K562 (cell line): ENCODE data around the gene TLL1. TPM values are rescaled to one million over a fixed set of nuclear protein-coding genes. Genes with fewer than 3 reads are reported as not detected.

Experiments
- ATAC-seq: fragments of 200-7000 bp; cut with Tn5 transposase; 3 replicates; pipeline ENCODE4 v1.9.1; 2020; ENCODE audit warnings: moderate library complexity
- BruUV-seq: library from RNA; stranded (reverse); fragments of 400-500 nt; replicated peaks from 2 replicates; lab custom pipeline; 2021; lab: Mats Ljungman, UMichigan
- CTCF ChIA-PET: fragments of 300-600 bp; formaldehyde crosslinking; extraction: SDS; loops from one replicate; lab custom pipeline; 2021; ENCODE audit warnings: low intra/inter-chr PET ratio; lab: Yijun Ruan, JAX
- POLR2A ChIA-PET: fragments of 300-600, 350-650 bp; sonication (Branson Sonifier 250); formaldehyde crosslinking; extraction: SDS; loops from one replicate; lab custom pipeline; 2021; ENCODE audit warnings: antibody characterized with exemption, inconsistent platforms; lab: Yijun Ruan, JAX
- DNase-seq, 4 experiments: peaks; one replicate each; pipeline versions ENCODE4 v3.0.0 to v3.0.0-alpha.2; 2011 to 2018; ENCODE audit warnings: low spot score in 3 of 4, mixed read lengths in 3 of 4; ENCODE audit errors: extremely low read depth in 1 of 4
- FAIRE-seq: peaks from 2 replicates; lab custom pipeline; 2011; peaks lifted over from hg19 to GRCh38; lab: Jason Lieb, UNC
- H2AFZ ChIP-seq: 2 replicates; pipeline ENCODE4 v1.6.0; 2011; ENCODE audit warnings: low read depth, low read length, control low read depth, inconsistent platforms
- H3K27ac ChIP-seq: fragments of 200-600 bp; 3 replicates; pipeline ENCODE4 v1.8.0; 2011; ENCODE audit warnings: low read depth, mild to moderate bottlenecking, control low read depth, inconsistent platforms, low read length, moderate library complexity, mixed read lengths; ENCODE audit errors: extremely low read depth
- H3K27me3 ChIP-seq, 2 experiments: fragments of 300-600 bp in 1 of 2; 2 replicates in 1 of 2; 3 replicates in 1 of 2; pipeline versions ENCODE4 v1.6.0 to v1.8.0; 2011; ENCODE audit warnings: inconsistent platforms in 2 of 2, low read length in 2 of 2, mild to moderate bottlenecking in 1 of 2, mixed read lengths in 1 of 2, moderate library complexity in 1 of 2; ENCODE audit not compliant: control insufficient read depth in 2 of 2, insufficient read depth in 2 of 2
- H3K36me3 ChIP-seq: fragments of 300-600 bp; 3 replicates; pipeline ENCODE4 v1.8.0; 2011; ENCODE audit warnings: mild to moderate bottlenecking, low read length, inconsistent platforms; ENCODE audit not compliant: control insufficient read depth, insufficient read depth
- H3K4me1 ChIP-seq, 2 experiments: fragments of 200-600 bp in 1 of 2; replicated peaks in 1 of 2; 2 replicates in 1 of 2; 3 replicates in 1 of 2; pipeline versions ENCODE4 v1.5.1 to v1.8.0; 2011; ENCODE audit warnings: inconsistent platforms in 2 of 2, low read length in 2 of 2, mild to moderate bottlenecking in 1 of 2, mixed read lengths in 1 of 2, moderate library complexity in 1 of 2; ENCODE audit not compliant: control insufficient read depth in 2 of 2, insufficient read depth in 2 of 2
- H3K4me2 ChIP-seq: 2 replicates; pipeline ENCODE4 v1.6.1; 2011; ENCODE audit warnings: low read length, control low read depth, inconsistent platforms, mixed read lengths; ENCODE audit not compliant: insufficient read depth
- H3K4me3 ChIP-seq: fragments of 200-600 bp; sonication (generic), shearing (Covaris generic); 2 replicates; pipeline ENCODE4 v1.5.1; 2016; ENCODE audit warnings: control low read depth, inconsistent platforms
- H3K79me2 ChIP-seq: fragments of 200-600 bp; 3 replicates; pipeline ENCODE4 v1.8.0; 2011; ENCODE audit warnings: low read length, inconsistent platforms; ENCODE audit not compliant: control insufficient read depth, insufficient read depth
- H3K9ac ChIP-seq, 2 experiments: 2 replicates each; pipeline versions ENCODE4 v1.6.0 to v1.6.1; 2011; ENCODE audit warnings: low read depth in 2 of 2, low read length in 2 of 2, control low read depth in 1 of 2, inconsistent platforms in 1 of 2, mild to moderate bottlenecking in 1 of 2, mixed read lengths in 1 of 2; ENCODE audit not compliant: insufficient read depth in 1 of 2
- H3K9me1 ChIP-seq: one replicate; pipeline ENCODE4 v1.6.0; 2011; ENCODE audit warnings: inconsistent platforms, mild to moderate bottlenecking, low read length, moderate library complexity; ENCODE audit not compliant: control insufficient read depth, insufficient read depth
- H3K9me3 ChIP-seq: replicated peaks from 2 replicates; pipeline ENCODE4 v1.5.1; 2011; ENCODE audit warnings: low read depth, low read length, inconsistent platforms; ENCODE audit not compliant: control insufficient read depth, insufficient read depth
- H4K20me1 ChIP-seq: replicated peaks from 2 replicates; pipeline ENCODE4 v1.6.1; 2011; ENCODE audit warnings: low read length, inconsistent platforms, mixed read lengths; ENCODE audit not compliant: control insufficient read depth, insufficient read depth
- EZH2 ChIP-seq: IDR thresholded peaks from 2 replicates; pipeline ENCODE4 v1.6.1; 2012; ENCODE audit warnings: low read depth, mild to moderate bottlenecking, inconsistent platforms, low read length, borderline replicate concordance
- GABPB1 ChIP-seq: sonication (generic); formaldehyde crosslinking; IDR thresholded peaks from 2 replicates; pipeline ENCODE4 v1.8.0; 2022; ENCODE audit warnings: mild to moderate bottlenecking, missing genetic modification reagents
- MXI1 ChIP-seq: IDR thresholded peaks from 2 replicates; pipeline ENCODE4 v1.6.1; 2011; ENCODE audit warnings: low read depth, mild to moderate bottlenecking, improper control_type of control experiment, low read length
- PHF20 ChIP-seq: fragments of 450-650 bp; IDR thresholded peaks from 2 replicates; pipeline ENCODE4 v1.6.1; 2018; ENCODE audit not compliant: partially characterized antibody
- TOE1 ChIP-seq, 2 experiments: fragments of 450-650 bp in 1 of 2; sonication (generic) in 1 of 2; formaldehyde crosslinking in 1 of 2; IDR thresholded peaks; 2 replicates each; pipeline versions ENCODE4 v1.7.1 to v1.8.0; 2016 to 2022; ENCODE audit warnings: borderline replicate concordance in 2 of 2, mild to moderate bottlenecking in 2 of 2, antibody characterized with exemption in 1 of 2, inconsistent platforms in 1 of 2, low read depth in 1 of 2, missing genetic modification reagents in 1 of 2, moderate library complexity in 1 of 2
- ZNF77 ChIP-seq: fragments of 250-450 bp; sonication (Bioruptor Pico); IDR thresholded peaks from 2 replicates; pipeline ENCODE4 v1.5.0; 2020
- WGBS: fragments of 100-300 bp; shearing (Covaris generic); methylation state at CpG from one replicate; pipeline ENCODE4 v1.1.6; 2016; ENCODE audit warnings: low coverage, mixed read lengths; ENCODE audit not compliant: insufficient coverage; ENCODE audit errors: missing lambda C conversion rate; 5-methylcytosine and 5-hydroxymethylcytosine counted together
- in situ Hi-C: fragments of 300-500 bp; cut with MboI; formaldehyde crosslinking; loops from 4 replicates; pipeline ENCODE4 v1.15.0; 2018; ENCODE audit warnings: inconsistent platforms, mixed read lengths
- intact Hi-C: fragments of 100-400 bp; cut with micrococcal nuclease; formaldehyde crosslinking; loops from 2 replicates; pipeline ENCODE4 v1.14.2; 2022
- polyA plus RNA-seq, 8 experiments: library from polyadenylated mRNA; depleted of rRNA in 4 of 8; stranded (reverse) in 5 of 8; unstranded in 3 of 8; fragments of >200 nt; fragmentation: Nextera tagmentation in 2 of 8; fragmentation: Illumina TruSeq in 1 of 8; extraction: Ambion mirVana in 2 of 8; extraction: Trizol in 1 of 8; gene quantifications; 2 replicates each; pipeline versions ENCODE4 v1.2.1 to v1.2.3, GENCODE V29; 2011 to 2014; ENCODE audit warnings: inconsistent platforms in 1 of 8, missing spikeins in 1 of 8
- total RNA-seq, 7 experiments: library from RNA; depleted of rRNA in 6 of 7; stranded (reverse); fragments of >200 nt in 6 of 7; fragmentation: Illumina TruSeq in 2 of 7; extraction: Trizol in 2 of 7; gene quantifications; 2 replicates each; pipeline versions ENCODE4 v1.2.1 to v1.2.3, GENCODE V29; 2011 to 2021; ENCODE audit warnings: low replicate concordance in 1 of 7
- TF ChIP-seq, protein P1 (sequence below): fragments of 250-450 bp; sonication (Bioruptor Pico); IDR thresholded peaks from 2 replicates; pipeline ENCODE4 v1.4.0; 2020
- TF ChIP-seq, protein P2 (sequence below): fragments of 200-600 bp; sonication (generic); IDR thresholded peaks from one replicate; pipeline ENCODE4 v1.6.1; 2012; ENCODE audit warnings: mild to moderate bottlenecking, low read depth, low read length, inconsistent platforms
- TF ChIP-seq, protein P3 (sequence below): sonication (generic); formaldehyde crosslinking; IDR thresholded peaks from 2 replicates; pipeline ENCODE4 v1.8.1; 2023; ENCODE audit warnings: mild to moderate bottlenecking, missing genetic modification reagents, moderate library complexity

Gene TLL1
- total and polyA plus RNA-seq, 9 of the 15 experiments (the other 6 are each of a cell fraction or from before 2014, with no cell fraction given), result not detected

- Histone ChIP-seq H3K4me1 (no peaks in the 10 kb centered on the region), H3K4me3 (no peak overlapping the region), H3K36me3 (no peaks in the 10 kb centered on the region), H3K79me2 (no peaks in the 10 kb centered on the region), H3K27ac (no peak overlapping the region), H3K9me3 (no peaks in the 10 kb centered on the region), H2AFZ (no peak overlapping the region), H3K9me1 (no peaks in the 10 kb centered on the region), H3K27me3 (no peaks in the 10 kb centered on the region), H4K20me1 (no peaks in the 10 kb centered on the region), H3K9ac (no peak overlapping the region), H3K4me2 (no peak overlapping the region)
- ChIA-PET CTCF (no interaction called here), POLR2A (no interaction called here)
- in situ Hi-C loops, result loop anchor here (25.0 kb wide), 1 partner anchor 941 kb away; no protein-coding TSS in a partner anchor
- WGBS, result 0% methylated on average over 3 of the region's 3 CpGs
- DNase-seq (no peak), FAIRE-seq (no peak), ATAC-seq (no peak)
- intact Hi-C loops, result no loop called here
- no TSS peak for BruUV-seq
- TF ChIP-seq, protein P1, sequence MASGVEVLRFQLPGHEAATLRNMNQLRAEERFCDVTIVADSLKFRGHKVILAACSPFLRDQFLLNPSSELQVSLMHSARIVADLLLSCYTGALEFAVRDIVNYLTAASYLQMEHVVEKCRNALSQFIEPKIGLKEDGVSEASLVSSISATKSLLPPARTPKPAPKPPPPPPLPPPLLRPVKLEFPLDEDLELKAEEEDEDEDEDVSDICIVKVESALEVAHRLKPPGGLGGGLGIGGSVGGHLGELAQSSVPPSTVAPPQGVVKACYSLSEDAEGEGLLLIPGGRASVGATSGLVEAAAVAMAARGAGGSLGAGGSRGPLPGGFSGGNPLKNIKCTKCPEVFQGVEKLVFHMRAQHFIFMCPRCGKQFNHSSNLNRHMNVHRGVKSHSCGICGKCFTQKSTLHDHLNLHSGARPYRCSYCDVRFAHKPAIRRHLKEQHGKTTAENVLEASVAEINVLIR (CRISPR knock-in tag), result no peak
- TF ChIP-seq MXI1 (no peak), TOE1 (IDR thresholded peaks at IDR 0.05; ENCODE audit: borderline replicate concordance) (no peak), TOE1 (CRISPR knock-in tag; IDR thresholded peaks at IDR 0.05; ENCODE audit: borderline replicate concordance, low read depth) (no peak), EZH2 (no peak), ZNF77 (CRISPR knock-in tag) (no peak), GABPB1 (no peak), PHF20 (no peak)
- TF ChIP-seq, protein P2, sequence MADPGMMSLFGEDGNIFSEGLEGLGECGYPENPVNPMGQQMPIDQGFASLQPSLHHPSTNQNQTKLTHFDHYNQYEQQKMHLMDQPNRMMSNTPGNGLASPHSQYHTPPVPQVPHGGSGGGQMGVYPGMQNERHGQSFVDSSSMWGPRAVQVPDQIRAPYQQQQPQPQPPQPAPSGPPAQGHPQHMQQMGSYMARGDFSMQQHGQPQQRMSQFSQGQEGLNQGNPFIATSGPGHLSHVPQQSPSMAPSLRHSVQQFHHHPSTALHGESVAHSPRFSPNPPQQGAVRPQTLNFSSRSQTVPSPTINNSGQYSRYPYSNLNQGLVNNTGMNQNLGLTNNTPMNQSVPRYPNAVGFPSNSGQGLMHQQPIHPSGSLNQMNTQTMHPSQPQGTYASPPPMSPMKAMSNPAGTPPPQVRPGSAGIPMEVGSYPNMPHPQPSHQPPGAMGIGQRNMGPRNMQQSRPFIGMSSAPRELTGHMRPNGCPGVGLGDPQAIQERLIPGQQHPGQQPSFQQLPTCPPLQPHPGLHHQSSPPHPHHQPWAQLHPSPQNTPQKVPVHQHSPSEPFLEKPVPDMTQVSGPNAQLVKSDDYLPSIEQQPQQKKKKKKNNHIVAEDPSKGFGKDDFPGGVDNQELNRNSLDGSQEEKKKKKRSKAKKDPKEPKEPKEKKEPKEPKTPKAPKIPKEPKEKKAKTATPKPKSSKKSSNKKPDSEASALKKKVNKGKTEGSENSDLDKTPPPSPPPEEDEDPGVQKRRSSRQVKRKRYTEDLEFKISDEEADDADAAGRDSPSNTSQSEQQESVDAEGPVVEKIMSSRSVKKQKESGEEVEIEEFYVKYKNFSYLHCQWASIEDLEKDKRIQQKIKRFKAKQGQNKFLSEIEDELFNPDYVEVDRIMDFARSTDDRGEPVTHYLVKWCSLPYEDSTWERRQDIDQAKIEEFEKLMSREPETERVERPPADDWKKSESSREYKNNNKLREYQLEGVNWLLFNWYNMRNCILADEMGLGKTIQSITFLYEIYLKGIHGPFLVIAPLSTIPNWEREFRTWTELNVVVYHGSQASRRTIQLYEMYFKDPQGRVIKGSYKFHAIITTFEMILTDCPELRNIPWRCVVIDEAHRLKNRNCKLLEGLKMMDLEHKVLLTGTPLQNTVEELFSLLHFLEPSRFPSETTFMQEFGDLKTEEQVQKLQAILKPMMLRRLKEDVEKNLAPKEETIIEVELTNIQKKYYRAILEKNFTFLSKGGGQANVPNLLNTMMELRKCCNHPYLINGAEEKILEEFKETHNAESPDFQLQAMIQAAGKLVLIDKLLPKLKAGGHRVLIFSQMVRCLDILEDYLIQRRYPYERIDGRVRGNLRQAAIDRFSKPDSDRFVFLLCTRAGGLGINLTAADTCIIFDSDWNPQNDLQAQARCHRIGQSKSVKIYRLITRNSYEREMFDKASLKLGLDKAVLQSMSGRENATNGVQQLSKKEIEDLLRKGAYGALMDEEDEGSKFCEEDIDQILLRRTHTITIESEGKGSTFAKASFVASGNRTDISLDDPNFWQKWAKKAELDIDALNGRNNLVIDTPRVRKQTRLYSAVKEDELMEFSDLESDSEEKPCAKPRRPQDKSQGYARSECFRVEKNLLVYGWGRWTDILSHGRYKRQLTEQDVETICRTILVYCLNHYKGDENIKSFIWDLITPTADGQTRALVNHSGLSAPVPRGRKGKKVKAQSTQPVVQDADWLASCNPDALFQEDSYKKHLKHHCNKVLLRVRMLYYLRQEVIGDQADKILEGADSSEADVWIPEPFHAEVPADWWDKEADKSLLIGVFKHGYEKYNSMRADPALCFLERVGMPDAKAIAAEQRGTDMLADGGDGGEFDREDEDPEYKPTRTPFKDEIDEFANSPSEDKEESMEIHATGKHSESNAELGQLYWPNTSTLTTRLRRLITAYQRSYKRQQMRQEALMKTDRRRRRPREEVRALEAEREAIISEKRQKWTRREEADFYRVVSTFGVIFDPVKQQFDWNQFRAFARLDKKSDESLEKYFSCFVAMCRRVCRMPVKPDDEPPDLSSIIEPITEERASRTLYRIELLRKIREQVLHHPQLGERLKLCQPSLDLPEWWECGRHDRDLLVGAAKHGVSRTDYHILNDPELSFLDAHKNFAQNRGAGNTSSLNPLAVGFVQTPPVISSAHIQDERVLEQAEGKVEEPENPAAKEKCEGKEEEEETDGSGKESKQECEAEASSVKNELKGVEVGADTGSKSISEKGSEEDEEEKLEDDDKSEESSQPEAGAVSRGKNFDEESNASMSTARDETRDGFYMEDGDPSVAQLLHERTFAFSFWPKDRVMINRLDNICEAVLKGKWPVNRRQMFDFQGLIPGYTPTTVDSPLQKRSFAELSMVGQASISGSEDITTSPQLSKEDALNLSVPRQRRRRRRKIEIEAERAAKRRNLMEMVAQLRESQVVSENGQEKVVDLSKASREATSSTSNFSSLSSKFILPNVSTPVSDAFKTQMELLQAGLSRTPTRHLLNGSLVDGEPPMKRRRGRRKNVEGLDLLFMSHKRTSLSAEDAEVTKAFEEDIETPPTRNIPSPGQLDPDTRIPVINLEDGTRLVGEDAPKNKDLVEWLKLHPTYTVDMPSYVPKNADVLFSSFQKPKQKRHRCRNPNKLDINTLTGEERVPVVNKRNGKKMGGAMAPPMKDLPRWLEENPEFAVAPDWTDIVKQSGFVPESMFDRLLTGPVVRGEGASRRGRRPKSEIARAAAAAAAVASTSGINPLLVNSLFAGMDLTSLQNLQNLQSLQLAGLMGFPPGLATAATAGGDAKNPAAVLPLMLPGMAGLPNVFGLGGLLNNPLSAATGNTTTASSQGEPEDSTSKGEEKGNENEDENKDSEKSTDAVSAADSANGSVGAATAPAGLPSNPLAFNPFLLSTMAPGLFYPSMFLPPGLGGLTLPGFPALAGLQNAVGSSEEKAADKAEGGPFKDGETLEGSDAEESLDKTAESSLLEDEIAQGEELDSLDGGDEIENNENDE, result no peak
- TF ChIP-seq, protein P3, sequence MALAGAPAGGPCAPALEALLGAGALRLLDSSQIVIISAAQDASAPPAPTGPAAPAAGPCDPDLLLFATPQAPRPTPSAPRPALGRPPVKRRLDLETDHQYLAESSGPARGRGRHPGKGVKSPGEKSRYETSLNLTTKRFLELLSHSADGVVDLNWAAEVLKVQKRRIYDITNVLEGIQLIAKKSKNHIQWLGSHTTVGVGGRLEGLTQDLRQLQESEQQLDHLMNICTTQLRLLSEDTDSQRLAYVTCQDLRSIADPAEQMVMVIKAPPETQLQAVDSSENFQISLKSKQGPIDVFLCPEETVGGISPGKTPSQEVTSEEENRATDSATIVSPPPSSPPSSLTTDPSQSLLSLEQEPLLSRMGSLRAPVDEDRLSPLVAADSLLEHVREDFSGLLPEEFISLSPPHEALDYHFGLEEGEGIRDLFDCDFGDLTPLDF (CRISPR knock-in tag), result no peak
Observed at GRCh38 chr4:166078383-166078782, 205.3 kb downstream of the TLL1 start.
